Suppressor macrophage treated with lipopolysaccharide for 1 hour (primary cell): Measurements from ENCODE around the gene RAB12.
"Not testable (repeated sequence)": the region's sequence is repeated elsewhere in the genome, so short reads cannot be mapped to it uniquely, and the experiment has no call there.

ENCODE experiments used
- DNase-seq, 3 donors: peaks; one replicate each; pipeline ENCODE4 v3.0.0-alpha.2; 2020 to 2022

Gene RAB12, protein sequence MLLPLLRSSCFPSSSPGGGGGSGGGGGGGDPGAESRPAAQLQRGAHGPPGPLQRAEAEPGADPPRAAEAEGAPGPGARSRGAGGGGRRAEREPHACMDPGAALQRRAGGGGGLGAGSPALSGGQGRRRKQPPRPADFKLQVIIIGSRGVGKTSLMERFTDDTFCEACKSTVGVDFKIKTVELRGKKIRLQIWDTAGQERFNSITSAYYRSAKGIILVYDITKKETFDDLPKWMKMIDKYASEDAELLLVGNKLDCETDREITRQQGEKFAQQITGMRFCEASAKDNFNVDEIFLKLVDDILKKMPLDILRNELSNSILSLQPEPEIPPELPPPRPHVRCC

GRCh38 chr18:8608795-8609658 lies at the start of gene RAB12:
TSS of gene RAB12 (plus strand) at chr18:8609437. CDS start at chr18:8609440, 3 bp downstream.
- DNase-seq, result peak; percentile 93 to 97 (median 93)

- no peak for DNase-seq
Measured at GRCh38 chr18:8559612-8560186, 49.5 kb upstream of the RAB12 start.

- DNase-seq, result no peak
Measured at GRCh38 chr18:8561123-8561910, 47.9 kb upstream of the RAB12 start.

- no peak for DNase-seq
Measured at GRCh38 chr18:8562070-8562469, 47.2 kb upstream of the RAB12 start.

DNA sequence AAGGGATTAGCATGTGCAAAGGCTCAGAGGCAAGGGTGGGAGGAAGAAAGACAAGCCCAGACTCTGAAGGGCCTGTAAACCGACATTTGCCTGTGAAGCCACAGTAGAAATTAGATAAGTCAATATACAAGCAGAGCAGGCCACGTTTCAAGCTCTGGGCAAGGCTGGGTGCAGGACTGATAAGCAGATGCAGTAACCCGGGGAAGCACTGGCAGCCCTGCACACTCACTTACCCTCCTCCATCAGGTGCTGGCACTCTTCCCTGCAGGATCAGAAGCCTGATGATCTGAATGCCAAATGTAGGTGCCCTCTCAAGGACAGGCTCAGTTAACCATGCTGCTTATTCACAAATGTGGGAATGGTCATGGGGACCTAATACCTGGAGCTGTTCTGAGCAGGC lies 46.3 kb upstream of the RAB12 start:
- DNase-seq, result no peak

- DNase-seq, result no peak
Measured at GRCh38 chr18:8571399-8571798, 37.8 kb upstream of the RAB12 start.

DNA sequence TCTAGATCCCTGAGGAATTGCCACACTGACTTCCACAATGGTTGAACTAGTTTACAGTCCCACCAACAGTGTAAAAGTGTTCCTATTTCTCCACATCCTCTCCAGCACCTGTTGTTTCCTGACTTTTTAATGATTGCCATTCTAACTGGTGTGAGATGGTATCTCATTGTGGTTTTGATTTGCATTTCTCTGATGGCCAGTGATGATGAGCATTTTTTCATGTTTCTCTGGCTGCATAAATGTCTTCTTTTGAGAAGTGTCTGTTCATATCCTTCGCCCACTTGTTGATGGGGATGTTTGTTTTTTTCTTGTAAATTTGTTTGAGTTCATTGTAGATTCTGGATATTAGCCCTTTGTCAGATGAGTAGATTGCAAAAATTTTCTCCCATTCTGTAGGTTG lies 35.5 kb upstream of the RAB12 start:
- DNase-seq, result not testable (repeated sequence)

- DNase-seq, result no peak
Measured at GRCh38 chr18:8584798-8585197, 24.4 kb upstream of the RAB12 start.

- DNase-seq, result no peak
Measured at GRCh38 chr18:8586941-8587340, 22.3 kb upstream of the RAB12 start.

DNA sequence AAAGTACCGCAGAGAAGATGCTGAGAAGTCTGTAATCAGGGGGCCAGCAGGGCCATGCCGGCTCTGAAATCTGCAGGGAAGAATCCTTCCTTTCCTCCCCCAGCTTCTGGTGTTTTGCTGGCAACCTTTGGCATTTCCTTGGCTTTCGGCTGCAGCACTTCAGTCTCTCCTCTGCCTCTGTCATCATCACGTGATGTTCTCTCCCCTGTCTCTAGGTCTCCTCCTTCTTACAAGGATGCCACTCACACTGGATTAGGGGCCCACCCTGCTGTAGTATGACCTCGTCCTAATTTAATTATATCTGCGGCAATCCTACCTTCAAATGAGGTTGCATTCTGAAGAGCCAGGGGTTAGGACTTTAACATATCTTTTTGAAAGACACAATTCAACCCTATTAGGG lies 13.8 kb upstream of the RAB12 start:
- no peak for DNase-seq

DNA sequence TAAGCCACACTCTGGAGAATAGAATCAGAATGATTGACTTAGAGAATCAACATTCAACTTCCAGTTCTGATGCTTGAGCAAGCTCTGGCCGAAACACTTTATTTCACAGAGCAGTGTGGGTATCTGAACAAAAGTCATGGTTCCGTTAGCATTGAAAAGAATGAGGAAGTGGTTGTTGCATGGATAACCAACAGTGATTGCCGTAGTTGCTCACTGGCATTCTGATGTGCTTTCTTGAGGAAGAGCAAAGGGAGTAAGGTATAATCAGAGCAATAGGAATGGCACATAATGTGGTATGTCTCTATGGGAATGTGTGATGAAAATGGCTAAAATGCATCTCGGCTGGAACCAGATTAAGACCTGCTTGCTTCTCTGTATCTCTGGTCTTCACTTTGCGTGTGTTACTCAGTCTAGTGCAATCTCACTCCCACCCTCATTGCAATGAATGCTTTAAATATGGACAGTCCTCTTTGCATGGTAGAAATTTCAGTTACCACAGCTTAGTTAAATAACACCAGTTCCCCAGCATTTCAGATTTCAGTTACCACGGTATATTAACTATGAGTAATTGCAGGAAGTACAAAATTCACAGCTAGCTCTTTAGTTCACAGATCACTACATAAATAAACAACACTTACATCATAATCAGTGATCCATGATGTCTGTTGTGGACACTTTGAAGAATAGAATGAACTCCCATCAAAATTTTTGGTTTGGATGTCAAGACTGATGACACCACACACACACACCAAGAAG lies 7.8 kb upstream of the RAB12 start:
- peak; percentile 53 to 81 (median 78) for DNase-seq

- no peak for DNase-seq
Measured at GRCh38 chr18:8602040-8602439, 7.2 kb upstream of the RAB12 start.

DNA sequence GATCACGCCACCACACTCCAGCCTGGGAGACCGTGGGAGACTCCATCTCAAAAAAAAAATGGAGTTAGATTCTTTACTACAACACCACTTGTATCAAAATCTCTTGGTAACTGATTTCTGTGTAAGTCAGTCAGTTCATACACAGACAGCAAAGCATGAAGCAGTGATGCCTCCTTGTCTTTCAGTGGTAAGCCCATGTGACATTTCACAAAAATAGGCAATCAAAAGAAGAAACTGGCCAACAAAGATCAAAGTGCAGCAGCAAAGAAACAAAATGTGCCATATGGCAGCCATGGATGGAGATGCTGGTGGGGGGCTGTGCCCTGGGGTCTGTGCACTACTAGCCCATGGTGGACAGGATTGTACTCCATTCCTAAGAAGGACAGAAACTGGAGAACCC lies 6.7 kb upstream of the RAB12 start:
- DNase-seq, result no peak

- DNase-seq, result peak; percentile 57 to 72 (median 67)
Measured at GRCh38 chr18:8603663-8604520, 5.3 kb upstream of the RAB12 start.

GRCh38 chr18:8605974-8606373 lies 3.3 kb upstream of the RAB12 start:
- DNase-seq, result peak; percentile 49 to 53 (median 52)

DNA sequence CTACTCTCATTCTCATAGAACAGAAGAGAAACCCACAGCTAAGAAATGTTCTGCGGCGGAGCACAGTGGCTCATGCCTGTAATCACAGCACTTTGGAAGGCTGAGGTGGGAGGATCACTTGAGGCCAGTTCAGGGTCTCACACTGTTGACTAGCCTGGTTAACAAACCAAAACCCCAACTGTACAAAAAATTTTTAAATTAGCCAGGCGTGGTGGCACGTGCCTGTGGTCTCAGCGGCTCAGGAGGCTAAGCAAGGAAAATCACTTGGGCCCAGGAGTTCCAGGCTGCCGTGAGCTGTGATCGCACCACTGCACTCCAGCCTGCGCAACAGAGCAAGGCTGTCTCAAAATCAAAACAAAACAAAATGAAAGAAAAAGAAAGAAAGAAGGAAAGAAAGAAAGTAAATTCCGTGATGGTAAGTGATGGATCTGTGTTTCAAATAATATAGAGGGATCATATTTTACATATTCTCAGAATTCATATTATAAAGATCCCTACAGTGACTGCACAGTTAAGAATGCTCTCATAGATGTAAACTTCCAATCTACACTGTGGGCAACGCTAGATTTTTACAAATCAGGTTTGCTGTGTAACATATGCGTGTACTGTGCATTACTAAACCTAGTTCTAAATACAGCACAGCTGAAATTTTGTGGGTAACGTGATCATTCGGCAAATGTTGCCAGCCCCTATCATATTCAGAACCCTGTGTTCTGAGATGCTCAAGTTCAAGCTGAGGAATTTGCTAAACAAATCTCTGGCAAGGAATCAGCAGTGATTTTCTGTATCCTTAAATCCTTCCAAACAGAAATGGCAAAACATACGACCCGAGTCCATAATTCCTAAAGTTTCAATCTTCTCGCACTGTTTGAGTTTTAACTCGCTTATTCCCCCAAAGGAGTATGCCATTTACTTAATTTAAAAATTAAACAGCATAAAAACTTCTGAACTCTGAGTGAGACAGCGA lies 1.2 kb upstream of the RAB12 start:
- no peak for DNase-seq

DNA sequence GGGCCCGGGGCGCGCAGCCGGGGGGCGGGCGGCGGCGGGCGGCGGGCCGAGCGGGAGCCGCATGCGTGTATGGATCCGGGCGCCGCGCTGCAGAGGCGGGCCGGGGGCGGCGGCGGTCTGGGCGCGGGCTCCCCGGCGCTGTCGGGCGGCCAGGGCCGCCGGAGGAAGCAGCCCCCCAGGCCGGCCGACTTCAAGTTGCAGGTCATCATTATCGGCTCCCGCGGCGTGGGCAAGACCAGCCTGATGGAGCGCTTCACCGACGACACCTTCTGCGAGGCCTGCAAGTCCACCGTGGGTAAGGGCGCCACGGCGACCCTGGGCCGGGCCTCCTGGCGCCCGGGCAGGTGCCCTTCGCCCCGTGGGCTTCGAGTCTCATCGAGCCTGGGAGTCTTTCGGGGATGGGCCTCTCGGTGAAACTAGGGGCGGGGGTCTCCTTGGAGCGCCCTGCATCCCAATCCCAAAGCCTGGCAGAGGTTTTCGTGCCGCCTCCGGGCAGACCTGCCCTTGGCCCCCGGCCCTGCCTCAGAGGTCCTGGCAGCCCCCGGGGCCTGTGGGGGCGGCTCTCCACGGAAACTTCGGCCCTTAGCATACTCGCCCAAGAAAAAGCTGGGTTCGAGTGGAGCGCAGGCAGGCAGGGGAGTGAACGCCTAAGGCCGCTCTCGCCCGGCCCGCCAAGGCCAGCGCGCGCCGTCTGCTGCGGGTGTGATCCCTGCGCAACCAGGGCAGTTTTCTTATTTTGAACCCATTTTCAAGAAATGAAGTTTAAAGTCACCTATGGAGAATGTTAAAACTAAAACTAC lies 622 bp downstream of the RAB12 start:
- DNase-seq, result peak; percentile 38 to 61 (median 45)

- peak; percentile 91 to 98 (median 96) for DNase-seq
Measured at GRCh38 chr18:8610459-8610851, 1.2 kb downstream of the RAB12 start.
